Adipocyte (in vitro differentiated cells): ENCODE data around the gene ZDHHC14.
A peak's percentile ranks its signal among the peaks of the same experiment; 100 is the strongest.
"Not testable (repeated sequence)": the region's sequence is repeated elsewhere in the genome, so short reads cannot be mapped to it uniquely, and the experiment has no call there.

ENCODE experiments used
- DNase-seq: peaks from one replicate; pipeline ENCODE4 v3.0.0-alpha.2; 2015; ENCODE audit warnings: low read depth
- H3K27me3 ChIP-seq: replicated peaks from 2 replicates; pipeline ENCODE4 v1.7.0; 2013; ENCODE audit warnings: mild to moderate bottlenecking, low read length, moderate library complexity; ENCODE audit not compliant: control insufficient read depth, insufficient read depth
- H3K36me3 ChIP-seq: 2 replicates; pipeline ENCODE4 v1.7.0; 2013; ENCODE audit warnings: low read length, mild to moderate bottlenecking, moderate library complexity; ENCODE audit not compliant: control insufficient read depth, insufficient read depth, severe bottlenecking
- H3K4me1 ChIP-seq: 2 replicates; pipeline ENCODE4 v1.7.0; 2013; ENCODE audit warnings: mild to moderate bottlenecking, low read length, moderate library complexity; ENCODE audit not compliant: control insufficient read depth, insufficient read depth
- H3K4me3 ChIP-seq: 2 replicates; pipeline ENCODE4 v1.7.0; 2013; ENCODE audit warnings: mild to moderate bottlenecking, low read length, moderate library complexity
- H3K9ac ChIP-seq: 2 replicates; pipeline ENCODE4 v1.7.0; 2013; ENCODE audit warnings: mild to moderate bottlenecking, low read length, moderate library complexity
- H3K9me3 ChIP-seq: 2 replicates; pipeline ENCODE4 v1.7.0; 2013; ENCODE audit warnings: mild to moderate bottlenecking, low read length, moderate library complexity; ENCODE audit not compliant: control insufficient read depth

The ZDHHC14 gene

GRCh38 chr6:157380779-157381561 is at the start of gene ZDHHC14:
Gene ZDHHC14, plus strand, starts transcription at chr6:157381190.
- peaks cover 7% of the 10 kb centered on the region for H3K27me3 ChIP-seq
- DNase-seq, result peak; percentile 95
- peak within 1 kb of the TSS; percentile 95 for H3K4me3 ChIP-seq
- no peaks in the 10 kb centered on the region for H3K36me3 ChIP-seq
- peak within 1 kb of the TSS; percentile 89 for H3K9ac ChIP-seq
- no peaks in the 10 kb centered on the region for H3K9me3 ChIP-seq
- H3K4me1 ChIP-seq, result peaks cover 6% of the 10 kb centered on the region

- no peak for DNase-seq
- no peaks in the 10 kb centered on the region for H3K36me3 ChIP-seq
- no peak overlapping the region for H3K9ac ChIP-seq
- H3K4me3 ChIP-seq, result no peak overlapping the region
- H3K4me1 ChIP-seq, result no peaks in the 10 kb centered on the region
- H3K9me3 ChIP-seq, result no peaks in the 10 kb centered on the region
- H3K27me3 ChIP-seq, result peaks cover 19% of the 10 kb centered on the region
Observed at GRCh38 chr6:157332813-157333212, 48.2 kb upstream of the ZDHHC14 start.

GRCh38 chr6:157333537-157333936 is 47.5 kb upstream of the ZDHHC14 start:
- DNase-seq, result no peak
- Histone ChIP-seq H3K9ac (no peak overlapping the region), H3K27me3 (peaks cover 19% of the 10 kb centered on the region), H3K9me3 (no peaks in the 10 kb centered on the region), H3K4me1 (no peaks in the 10 kb centered on the region), H3K36me3 (no peaks in the 10 kb centered on the region), H3K4me3 (no peak overlapping the region)

- H3K27me3 ChIP-seq, result peaks cover 19% of the 10 kb centered on the region
- no peaks in the 10 kb centered on the region for H3K4me1 ChIP-seq
Observed at GRCh38 chr6:157333956-157334355, 47.0 kb upstream of the ZDHHC14 start.

GRCh38 chr6:157335829-157336228 is 45.2 kb upstream of the ZDHHC14 start:
- Histone ChIP-seq H3K9me3 (peaks cover 6% of the 10 kb centered on the region), H3K4me1 (no peaks in the 10 kb centered on the region), H3K9ac (no peak overlapping the region), H3K27me3 (peaks cover 27% of the 10 kb centered on the region), H3K4me3 (no peak overlapping the region), H3K36me3 (no peaks in the 10 kb centered on the region)
- DNase-seq, result peak; percentile 13

More at GRCh38 chr6:157333956-157334355, 47.0 kb upstream of the ZDHHC14 start:
- DNase-seq, result no peak
- Histone ChIP-seq H3K9me3 (peaks cover 1% of the 10 kb centered on the region), H3K9ac (no peak overlapping the region), H3K36me3 (no peaks in the 10 kb centered on the region), H3K4me3 (no peak overlapping the region)

DNA sequence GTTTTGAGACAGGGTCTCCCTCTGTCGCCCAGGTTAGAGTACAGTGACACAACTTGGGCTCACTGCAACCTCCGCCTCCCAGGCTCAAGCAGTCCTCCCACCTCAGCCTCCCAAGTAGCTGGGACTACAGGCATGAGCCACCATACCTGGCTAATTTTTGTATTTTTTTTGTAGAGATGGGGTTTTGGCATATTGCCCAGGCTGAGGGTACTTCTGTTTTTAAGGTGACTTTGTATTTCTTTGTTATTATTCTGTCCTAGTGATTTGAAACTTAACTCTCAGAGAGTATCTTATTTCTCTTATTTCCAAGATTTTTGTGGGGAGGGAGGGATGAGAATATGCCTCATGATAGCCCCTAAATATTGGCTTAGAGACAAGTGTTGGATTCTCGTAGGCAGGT is 43.7 kb upstream of the ZDHHC14 start:
- not testable (repeated sequence) for H3K9me3 ChIP-seq, H3K4me1 ChIP-seq, H3K4me3 ChIP-seq, H3K9ac ChIP-seq, DNase-seq, H3K36me3 ChIP-seq
- H3K27me3 ChIP-seq, result peaks cover 21% of the 10 kb centered on the region

- Histone ChIP-seq H3K9me3 (peaks cover 6% of the 10 kb centered on the region), H3K9ac (no peak overlapping the region), H3K4me3 (no peak overlapping the region), H3K27me3 (peaks cover 16% of the 10 kb centered on the region), H3K36me3 (no peaks in the 10 kb centered on the region), H3K4me1 (no peaks in the 10 kb centered on the region)
- no peak for DNase-seq
Observed at GRCh38 chr6:157337751-157338150, 43.2 kb upstream of the ZDHHC14 start.

DNA sequence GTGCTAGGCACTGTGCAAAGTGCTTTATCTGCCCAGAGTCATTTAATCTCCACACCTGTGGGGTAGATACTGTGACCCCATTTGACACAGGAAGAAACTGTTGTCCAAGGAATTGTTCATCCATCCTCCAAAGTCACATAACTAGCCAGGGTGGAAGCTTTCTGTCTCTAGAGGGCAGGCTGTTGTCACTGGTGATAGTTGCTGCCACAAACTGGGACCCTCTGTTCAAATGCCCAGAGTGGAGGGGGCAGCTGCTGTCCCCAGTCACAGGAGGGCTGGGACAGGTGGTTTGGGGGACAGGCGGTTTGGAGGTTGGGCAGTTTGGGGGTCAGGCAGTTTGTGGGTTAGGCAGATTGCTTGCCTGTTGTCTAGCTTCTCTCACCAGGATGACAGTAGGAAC is 41.6 kb upstream of the ZDHHC14 start:
- H3K4me3 ChIP-seq, result no peak overlapping the region
- H3K36me3 ChIP-seq, result no peaks in the 10 kb centered on the region
- DNase-seq, result no peak
- no peaks in the 10 kb centered on the region for H3K4me1 ChIP-seq
- H3K27me3 ChIP-seq, result peaks cover 21% of the 10 kb centered on the region
- peaks cover 6% of the 10 kb centered on the region for H3K9me3 ChIP-seq
- H3K9ac ChIP-seq, result no peak overlapping the region

- H3K9ac ChIP-seq, result no peak overlapping the region
- DNase-seq, result no peak
- H3K4me3 ChIP-seq, result no peak overlapping the region
- H3K27me3 ChIP-seq, result peaks cover 49% of the 10 kb centered on the region
- no peaks in the 10 kb centered on the region for H3K36me3 ChIP-seq
- H3K4me1 ChIP-seq, result no peaks in the 10 kb centered on the region
- peaks cover 6% of the 10 kb centered on the region for H3K9me3 ChIP-seq
Observed at GRCh38 chr6:157343732-157344131, 37.3 kb upstream of the ZDHHC14 start.

- Histone ChIP-seq H3K36me3 (no peaks in the 10 kb centered on the region), H3K9me3 (peaks cover 13% of the 10 kb centered on the region), H3K9ac (no peak overlapping the region), H3K27me3 (peaks cover 47% of the 10 kb centered on the region), H3K4me3 (no peak overlapping the region), H3K4me1 (no peaks in the 10 kb centered on the region)
- peak; percentile 45 for DNase-seq
Observed at GRCh38 chr6:157346373-157346772, 34.6 kb upstream of the ZDHHC14 start.

GRCh38 chr6:157358287-157358686 is 22.7 kb upstream of the ZDHHC14 start:
- Histone ChIP-seq H3K4me1 (no peaks in the 10 kb centered on the region), H3K9ac (no peak overlapping the region), H3K9me3 (peaks cover 5% of the 10 kb centered on the region), H3K27me3 (peaks cover 13% of the 10 kb centered on the region), H3K36me3 (no peaks in the 10 kb centered on the region), H3K4me3 (no peak overlapping the region)
- no peak for DNase-seq

DNA sequence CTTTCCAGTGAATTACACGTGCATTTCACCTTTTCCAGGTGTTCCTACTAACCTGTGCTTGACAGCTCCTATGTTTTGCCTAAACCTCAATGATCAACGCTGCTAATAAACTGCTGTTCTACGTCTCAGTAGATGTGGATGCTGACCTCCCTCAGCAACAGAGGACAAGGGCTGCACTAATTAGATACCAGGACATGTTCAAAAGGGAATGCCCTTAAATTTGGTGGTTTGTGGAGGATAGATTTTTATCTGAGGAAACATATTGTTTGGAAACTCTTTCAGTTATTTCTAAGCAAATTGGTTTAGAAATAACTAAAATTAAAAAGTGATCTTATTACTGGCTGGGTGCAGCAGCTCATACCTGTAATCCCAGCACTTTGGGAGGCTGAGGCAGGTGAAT is 19.1 kb upstream of the ZDHHC14 start:
- H3K36me3 ChIP-seq, result no peaks in the 10 kb centered on the region
- H3K9ac ChIP-seq, result no peak overlapping the region
- H3K9me3 ChIP-seq, result no peaks in the 10 kb centered on the region
- DNase-seq, result no peak
- H3K4me1 ChIP-seq, result no peaks in the 10 kb centered on the region
- H3K27me3 ChIP-seq, result peaks cover 7% of the 10 kb centered on the region
- no peak overlapping the region for H3K4me3 ChIP-seq
